Stimulated activated CD4-positive, alpha-beta T cell treated with anti-CD3 and anti-CD28 coated beads, Interleukin-4, amount 100 ng/mL, for 48 hours (primary cell): ENCODE measurements around the gene AMPH.

Experiments used
- DNase-seq, 2 donors: peaks; one replicate each; pipeline ENCODE4 v3.0.0-alpha.2; 2020; ENCODE audit warnings: low read depth in 2 of 2

Gene AMPH

GRCh38 chr7:38542156-38542555, 89.0 kb downstream of the AMPH start:
- DNase-seq: no peak

GRCh38 chr7:38541440-38541839, 89.7 kb downstream of the AMPH start:
- DNase-seq: no peak

GRCh38 chr7:38539477-38540081, 91.6 kb downstream of the AMPH start:
- DNase-seq: no peak

- DNase-seq: no peak
Observed at GRCh38 chr7:38535073-38535472, 96.1 kb downstream of the AMPH start.

DNA sequence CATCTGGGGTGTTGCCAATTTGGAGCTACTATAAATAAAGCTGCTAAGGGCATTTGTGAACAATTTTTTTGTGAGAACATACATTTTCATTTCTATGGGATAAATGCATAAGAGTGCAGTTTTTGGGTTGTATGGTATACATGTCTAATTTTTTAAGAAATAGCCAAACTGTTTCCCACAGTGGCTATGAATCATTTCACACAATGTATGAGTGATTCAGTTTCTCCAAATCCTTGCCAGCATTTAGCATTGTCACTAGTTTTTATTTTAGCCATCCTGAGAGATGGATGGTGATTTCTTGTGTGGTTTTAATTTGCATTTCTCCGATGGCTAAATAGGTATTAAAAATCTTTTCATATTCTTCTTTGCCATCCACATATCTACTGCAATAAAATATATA, 105.3 kb downstream of the AMPH start:
- DNase-seq: no peak

GRCh38 chr7:38524786-38525185, 106.4 kb downstream of the AMPH start:
- no peak for DNase-seq

- DNase-seq: no peak
Observed at GRCh38 chr7:38520741-38521140, 110.4 kb downstream of the AMPH start.

DNA sequence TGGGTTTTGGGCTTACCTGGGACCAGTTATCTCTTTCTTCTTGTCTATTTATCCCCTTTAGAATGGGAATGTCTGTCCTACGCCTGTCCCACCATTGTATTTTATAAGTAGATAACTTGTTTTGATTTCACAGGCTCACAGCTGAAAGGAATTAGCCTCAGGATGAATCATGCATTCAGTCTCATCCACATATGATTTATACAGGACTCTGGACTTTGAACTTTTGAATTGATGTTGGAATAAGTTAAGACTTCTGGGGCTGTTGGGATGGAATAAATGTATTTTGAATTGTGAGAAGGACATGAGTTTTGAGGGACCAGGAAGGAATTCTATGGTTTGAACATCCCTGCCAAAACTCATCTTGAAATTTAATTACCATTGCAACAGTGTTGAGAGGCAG, 112.6 kb downstream of the AMPH start:
- no peak for DNase-seq

DNA sequence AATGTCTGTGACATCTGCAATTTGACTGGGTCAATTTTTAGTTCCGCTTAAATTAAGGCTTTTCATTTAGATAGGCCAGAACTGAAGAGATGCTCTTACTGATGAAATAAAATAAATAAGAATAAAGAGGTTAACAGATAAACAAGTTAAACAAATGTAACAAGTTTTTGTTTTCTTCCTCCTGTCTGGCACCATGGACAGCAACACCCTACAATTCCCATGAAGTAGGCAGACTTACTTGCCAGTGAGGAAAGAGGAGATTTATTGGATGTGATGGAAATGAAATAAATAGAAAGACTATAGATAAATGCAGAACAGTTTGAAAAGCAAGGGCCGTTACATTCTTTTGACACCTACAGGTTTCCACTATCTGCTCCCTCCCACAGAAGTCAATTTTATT, 118.5 kb downstream of the AMPH start:
- DNase-seq: no peak

DNA sequence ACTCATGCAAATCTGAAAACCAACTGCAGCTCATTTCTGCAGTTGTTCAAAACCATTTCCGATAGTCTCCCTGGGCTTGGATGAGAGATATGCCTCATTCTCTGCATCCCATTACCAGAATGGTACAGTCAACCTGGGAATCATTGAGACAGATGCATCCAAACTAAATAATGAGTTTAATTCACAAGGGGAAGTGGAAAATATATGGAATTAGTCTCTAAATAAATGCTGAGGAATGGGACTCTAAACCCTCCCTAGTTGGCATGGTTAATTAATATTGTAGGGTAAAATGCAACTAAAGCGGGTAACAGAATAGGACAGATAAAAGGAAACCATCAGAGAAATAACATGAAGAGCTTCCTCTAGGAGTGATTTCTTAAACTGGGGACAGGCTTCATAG, 118.9 kb downstream of the AMPH start:
- DNase-seq: no peak

DNA sequence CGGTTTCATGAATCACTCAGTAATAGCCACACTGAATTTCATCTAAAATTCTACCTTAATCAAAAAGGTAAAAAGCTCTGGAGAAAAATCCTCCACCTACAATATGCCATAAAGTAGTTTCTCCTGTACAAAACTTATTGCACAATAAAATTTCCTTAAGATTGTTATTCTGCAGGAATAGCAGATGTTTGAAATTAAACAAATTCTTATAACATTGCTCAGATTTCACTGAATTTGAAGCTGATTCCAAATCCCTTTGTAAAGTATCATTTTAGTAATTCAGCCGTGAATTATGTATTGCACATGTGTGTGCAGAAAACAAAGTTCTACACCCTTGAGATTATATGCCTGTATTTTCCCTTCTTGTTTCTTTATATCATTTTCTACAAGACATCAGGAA, 123.8 kb downstream of the AMPH start:
- no peak for DNase-seq

DNA sequence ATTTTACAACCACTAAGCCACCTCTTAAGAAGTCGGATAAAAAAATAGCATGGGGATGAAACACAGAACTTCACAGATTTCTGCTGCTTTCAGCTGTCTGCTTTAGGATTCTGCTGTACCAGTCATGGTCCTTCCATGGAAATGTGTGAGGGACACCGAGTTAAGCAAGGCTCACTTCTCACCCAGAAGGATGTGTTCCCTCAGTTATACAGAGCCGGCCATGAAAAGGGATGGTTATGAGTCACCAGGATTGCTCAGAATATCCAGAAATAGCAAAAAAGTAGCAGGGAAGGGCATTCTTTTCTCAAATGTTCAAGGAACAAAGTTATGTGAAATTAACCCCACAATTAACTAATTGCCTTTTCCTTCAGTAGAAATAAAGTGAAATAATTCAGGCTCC, 124.4 kb downstream of the AMPH start:
- DNase-seq: no peak

DNA sequence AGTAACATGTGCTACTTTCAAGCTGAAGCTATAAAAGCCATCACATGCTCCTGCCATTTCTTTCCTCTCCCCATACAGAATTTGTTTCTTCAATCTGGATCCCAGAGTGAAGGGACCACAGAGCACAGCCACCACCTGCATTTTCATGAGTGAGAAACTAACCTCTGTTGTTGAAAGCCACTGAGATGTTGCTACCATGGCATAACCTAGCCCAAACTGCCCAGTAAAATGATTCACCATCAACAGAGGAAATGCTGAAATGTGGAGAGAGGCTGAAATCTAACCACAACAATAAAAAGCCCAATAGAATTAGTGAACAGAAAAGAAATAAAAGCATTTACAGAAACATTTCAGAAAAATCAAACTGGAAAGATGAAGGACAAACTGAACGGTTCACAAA, 125.2 kb downstream of the AMPH start:
- DNase-seq: no peak

DNA sequence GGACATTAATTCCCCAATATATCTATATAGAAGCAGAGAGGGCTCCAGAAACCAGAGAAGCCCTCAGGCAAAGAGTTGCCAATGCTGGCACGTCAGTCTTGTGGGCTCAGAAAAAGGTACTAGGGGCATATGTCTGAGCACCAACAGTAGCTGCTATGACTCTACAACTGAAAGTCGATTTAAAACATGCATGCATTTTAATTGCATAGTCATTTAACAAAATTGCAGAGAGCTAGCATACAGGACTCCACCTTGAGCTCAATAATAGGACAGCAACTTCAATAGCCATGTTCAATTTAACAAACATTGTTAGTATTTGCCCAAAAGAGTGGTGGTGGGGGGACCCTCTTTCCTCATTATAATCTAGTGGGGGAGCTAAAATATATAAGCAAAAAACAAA, 126.5 kb downstream of the AMPH start:
- DNase-seq: no peak

DNA sequence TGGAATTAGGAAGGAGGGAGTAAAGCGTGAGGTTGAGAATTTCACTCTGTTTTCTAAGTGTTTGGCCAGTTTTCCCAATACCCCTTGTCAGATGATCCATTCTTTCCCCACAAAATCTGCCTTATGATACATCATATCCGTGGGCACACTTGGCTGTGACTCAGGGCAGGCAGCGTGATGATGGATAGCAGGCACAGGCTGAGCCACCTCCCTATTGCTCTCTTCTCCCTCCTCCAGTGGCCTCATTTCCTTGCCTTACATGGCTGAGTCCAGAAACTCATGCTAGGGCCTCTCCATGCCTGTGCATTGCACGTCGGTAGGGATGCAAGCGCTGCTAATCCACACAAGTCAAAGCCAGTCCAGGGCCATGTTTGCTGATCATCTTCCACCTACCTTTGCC, 128.3 kb downstream of the AMPH start:
- DNase-seq: no peak

GRCh38 chr7:38502289-38502688, 128.9 kb downstream of the AMPH start:
- DNase-seq: no peak

DNA sequence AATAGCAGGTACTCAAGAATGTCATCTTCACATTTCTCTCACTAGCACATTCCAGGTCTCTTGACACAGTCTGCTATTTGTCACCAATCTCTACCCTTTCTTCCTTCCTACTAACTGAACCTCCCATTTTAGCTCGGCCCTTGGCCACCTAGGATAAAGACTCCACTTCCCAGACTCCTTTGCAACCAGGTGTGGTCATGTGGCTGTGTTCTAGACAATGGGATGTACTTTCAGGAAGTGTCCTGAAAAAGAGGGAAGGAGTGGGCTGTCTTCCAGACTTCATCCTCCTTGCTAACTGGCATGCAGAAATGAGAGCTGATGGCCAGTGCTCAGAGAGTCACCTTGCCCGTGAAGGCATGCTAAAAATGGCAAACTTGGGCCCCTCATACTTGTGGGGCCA, 139.2 kb downstream of the AMPH start:
- no peak for DNase-seq

GRCh38 chr7:38482521-38482920, 148.7 kb downstream of the AMPH start:
- DNase-seq: no peak

DNA sequence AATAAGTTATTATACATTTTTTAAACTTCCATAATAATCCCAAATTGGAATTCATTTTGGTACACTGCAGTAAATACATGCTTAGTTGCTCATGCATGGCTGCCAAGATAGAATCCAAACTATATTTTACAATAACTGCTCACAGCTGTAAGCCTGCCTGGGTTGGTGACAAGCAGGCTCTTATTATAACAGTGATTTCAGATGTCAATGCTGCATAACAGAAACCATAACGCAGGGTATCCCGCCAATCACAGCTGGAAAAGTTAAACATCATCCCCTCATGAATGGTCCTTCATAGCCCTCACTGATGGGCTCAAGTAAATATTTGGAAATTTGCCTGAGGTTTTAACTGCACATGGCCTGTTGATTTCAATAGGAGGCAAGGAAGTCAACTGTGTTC, 149.8 kb downstream of the AMPH start:
- DNase-seq: no peak

GRCh38 chr7:38478404-38478803, 152.8 kb downstream of the AMPH start:
- DNase-seq: no peak

GRCh38 chr7:38477333-38477732, 153.8 kb downstream of the AMPH start:
- DNase-seq: no peak

DNA sequence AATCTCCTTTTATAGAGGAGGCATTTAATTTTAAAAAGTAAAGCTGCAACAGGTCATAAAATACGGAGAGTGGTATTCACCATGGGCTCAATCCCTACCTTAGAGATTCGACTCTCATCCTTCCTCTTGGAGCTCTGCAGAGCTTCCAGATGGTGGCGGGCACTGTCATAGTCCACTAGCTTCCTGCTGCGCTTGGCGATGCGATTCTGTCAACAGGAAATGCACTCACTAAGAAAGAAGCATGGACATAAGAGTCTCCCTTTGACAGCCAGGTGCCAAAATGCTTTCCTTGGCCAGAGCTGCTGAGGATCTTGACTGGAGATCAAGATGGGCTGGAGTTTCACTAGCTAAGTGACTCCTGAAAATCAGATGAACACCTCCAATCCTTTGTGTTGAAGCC, 154.4 kb downstream of the AMPH start:
- no peak for DNase-seq

GRCh38 chr7:38465956-38466355, 165.2 kb downstream of the AMPH start:
- DNase-seq: no peak
